Activated T-helper 1 cell treated with anti-CD3 and anti-CD28 coated beads, Interleukin-12 subunit alpha, Interleukin-12 subunit beta, Interleukin-2, Interleukin-4 antibody, amounts not matched to agents 30 ng/mL and 10 ng/mL and 1 ng/mL, durations not matched to agents 14 hours and 24 hours and 36 hours (primary cell): ENCODE measurements around the gene NTMT2. TPM values are rescaled to one million over a fixed set of nuclear protein-coding genes. Genes with fewer than 3 reads are reported as not detected.

Source experiments
- total RNA-seq: library from RNA; stranded (reverse); gene quantifications from 2 replicates; pipeline ENCODE4 v1.2.3, GENCODE V29; 2022

The NTMT2 gene
- total RNA-seq, 1 donor from 2014 or later: not detected

Other genes starting within 250 kb of the NTMT2 start
- gene KIFAP3, start 71.3 kb upstream of the NTMT2 start, total RNA-seq: 12.9 and 13.5 TPM in 2 replicates